Measurements from ENCODE around the gene ZNF385A.

GRCh38 chr12:54321363-54321762 lies 63.2 kb downstream of the ZNF385A start:
- no peak for TF ChIP-seq CTCF (conservative IDR thresholded peaks at IDR 0.05; ENCODE audit: low read depth in 2 of 2)
- no peak for TF ChIP-seq CREB1 (CRISPR knock-in tag; IDR thresholded peaks at IDR 0.05; ENCODE audit: low read depth)
- TF ChIP-seq REST (IDR thresholded peaks at IDR 0.05; ENCODE audit: unreplicated experiment) = no peak
